Adrenal gland (tissue), 12 donors: Measurements from ENCODE around the gene SEMA3E. TPM values are rescaled to one million over a fixed set of nuclear protein-coding genes. Genes with fewer than 3 reads are reported as not detected.

Experiments
- DNase-seq, 7 donors: peaks; one replicate each; pipeline ENCODE4 v3.0.0-alpha.2; 2019 to 2020
- H3K27ac ChIP-seq, 5 donors: fragments of 200-600 bp; sonication (generic) in 4 of 5; 1 replicate in 3 of 5; 2 replicates in 2 of 5; pipeline versions ENCODE4 v1.5.1 to v1.8.0; 2016 to 2020; ENCODE audit warnings: mild to moderate bottlenecking in 1 of 5
- H3K27me3 ChIP-seq: fragments of 200-600 bp; 2 replicates; pipeline ENCODE4 v1.8.0; 2021
- H3K36me3 ChIP-seq, 2 donors: fragments of 200-600 bp; replicated peaks in 1 of 2; 1 replicate in 1 of 2; 2 replicates in 1 of 2; pipeline versions ENCODE4 v1.5.1 to v1.8.0; 2018 to 2022
- H3K4me1 ChIP-seq, 2 donors: fragments of 200-600 bp; replicated peaks in 1 of 2; 1 replicate in 1 of 2; 2 replicates in 1 of 2; pipeline versions ENCODE4 v1.5.1 to v1.8.0; 2018 to 2021
- H3K4me3 ChIP-seq, 4 donors: fragments of 200-600 bp; sonication (generic) in 3 of 4; one replicate each; pipeline ENCODE4 v1.5.1; 2016 to 2018
- H3K9me3 ChIP-seq, 3 donors: fragments of 200-600 bp; sonication (generic) in 1 of 3; replicated peaks in 1 of 3; 1 replicate in 2 of 3; 2 replicates in 1 of 3; pipeline versions ENCODE4 v1.5.1 to v1.8.0; 2016 to 2021
- CTCF ChIP-seq, 6 experiments: fragments of 450-650 bp in 4 of 6; fragments of 200-600 bp in 2 of 6; sonication (generic) in 1 of 6; IDR thresholded peaks; 1 replicate in 5 of 6; 2 replicates in 1 of 6; pipeline versions ENCODE4 v1.5.1 to v1.8.0; 2016 to 2021; ENCODE audit warnings: antibody characterized with exemption in 6 of 6, mild to moderate bottlenecking in 2 of 6, moderate library complexity in 1 of 6
- POLR2A ChIP-seq, 2 donors: fragments of 450-650 bp; IDR thresholded peaks; one replicate each; pipeline ENCODE4 v1.6.1; 2017; ENCODE audit warnings: antibody characterized with exemption in 2 of 2, mild to moderate bottlenecking in 2 of 2, moderate library complexity in 1 of 2
- WGBS, 4 donors: extraction: QIAGEN DNeasy Blood & Tissue Kit in 2 of 4; methylation state at CpG; one replicate each; pipeline versions ENCODE4 v1.1.5 to v1.1.7; 2013 to 2017; 5-methylcytosine and 5-hydroxymethylcytosine counted together
- intact Hi-C, 2 donors: fragments of 100-400 bp; cut with DNase I; formaldehyde crosslinking; loops; one replicate each; pipeline versions ENCODE4 v1.14.1 to v1.15.0; 2022 to 2023
- polyA plus RNA-seq, 3 donors: library from polyadenylated mRNA; stranded (reverse); fragments of 200-250 nt in 2 of 3; fragments of 350-450 nt in 1 of 3; fragmentation: Illumina TruSeq in 1 of 3; extraction: RNeasy Lipid Tissue Mini Kit (QIAGEN cat#74804) in 1 of 3; gene quantifications; one replicate each; pipeline ENCODE4 v1.2.3, GENCODE V29; 2013 to 2014
- total RNA-seq, 9 donors: library from RNA; depleted of rRNA in 4 of 9; stranded (reverse); fragments of >200 nt in 4 of 9; fragments of 120-200 nt in 1 of 9; fragmentation: NEBNext Ultra II Directional in 1 of 9; extraction: Animal tissue kit (Norgen Biotek cat#: 25700) in 1 of 9; gene quantifications; one replicate each; pipeline versions ENCODE4 v1.1.0 to v1.2.4, GENCODE V29; 2013 to 2023
- donor health status: healthy with polysubstance abuse.
- donor health status: Bipolar disorder and iron deficiency.
- donor health status: DM: yes; HTN: yes; CAD: no.
- donor health status: DM: no; HTN: no; CAD: no.
- donor health status: DM: no; HTN: no; CAD: no.
- donor health status: DM: yes; HTN: yes; CAD: no.

Gene SEMA3E
- total and polyA plus RNA-seq, 12 donors = 0.09 to 0.58 (median 0.16) TPM; not detected in 4

GRCh38 chr7:83610649-83611304 lies 38.2 kb downstream of the SEMA3E start:
- DNase-seq = no peak
- no peaks in the 10 kb centered on the region for H3K27me3 ChIP-seq
- TF ChIP-seq POLR2A (IDR thresholded peaks at IDR 0.05) = no peak
- TF ChIP-seq CTCF (IDR thresholded peaks at IDR 0.05) = no peak
- H3K4me1 ChIP-seq = no peaks in the 10 kb centered on the region
- no peaks in the 10 kb centered on the region for H3K9me3 ChIP-seq
- WGBS, 4 donors = 54 to 67% (median 63%) methylated on average over 4 of the region's 4 CpGs
- intact Hi-C loops = no loop called here
- no peak overlapping the region for H3K27ac ChIP-seq
- H3K4me3 ChIP-seq = no peak overlapping the region
- H3K36me3 ChIP-seq = no peaks in the 10 kb centered on the region

GRCh38 chr7:83608716-83609115 lies 40.2 kb downstream of the SEMA3E start:
- DNase-seq = no peak
- 62 to 71% (median 67%) methylated on average over 3 of the region's 3 CpGs for WGBS, 4 donors
- no peaks in the 10 kb centered on the region for H3K9me3 ChIP-seq
- intact Hi-C loops = no loop called here
- no peak overlapping the region for H3K27ac ChIP-seq
- no peaks in the 10 kb centered on the region for H3K36me3 ChIP-seq
- H3K27me3 ChIP-seq = no peaks in the 10 kb centered on the region
- no peak overlapping the region for H3K4me3 ChIP-seq
- H3K4me1 ChIP-seq = no peaks in the 10 kb centered on the region
- no peak for TF ChIP-seq CTCF (IDR thresholded peaks at IDR 0.05)
- TF ChIP-seq POLR2A (IDR thresholded peaks at IDR 0.05) = no peak

GRCh38 chr7:83603649-83604048 lies 45.3 kb downstream of the SEMA3E start:
- intact Hi-C loops = no loop called here
- no peaks in the 10 kb centered on the region for H3K9me3 ChIP-seq
- DNase-seq = no peak
- 72 to 87% (median 81%) methylated on average over 1 of the region's 1 CpG for WGBS, 4 donors
- H3K27ac ChIP-seq = no peak overlapping the region
- H3K27me3 ChIP-seq = no peaks in the 10 kb centered on the region
- no peaks in the 10 kb centered on the region for H3K36me3 ChIP-seq
- no peak overlapping the region for H3K4me3 ChIP-seq
- no peaks in the 10 kb centered on the region for H3K4me1 ChIP-seq
- no peak for TF ChIP-seq CTCF (IDR thresholded peaks at IDR 0.05)
- TF ChIP-seq POLR2A (IDR thresholded peaks at IDR 0.05) = no peak

GRCh38 chr7:83599131-83599530 lies 49.8 kb downstream of the SEMA3E start:
- intact Hi-C loops = no loop called here
- 76 to 83% (median 78%) methylated on average over 1 of the region's 1 CpG for WGBS, 4 donors
- no peaks in the 10 kb centered on the region for H3K36me3 ChIP-seq
- no peak for DNase-seq
- no peaks in the 10 kb centered on the region for H3K9me3 ChIP-seq
- TF ChIP-seq POLR2A (IDR thresholded peaks at IDR 0.05) (no peak), CTCF (IDR thresholded peaks at IDR 0.05) (no peak)
- no peaks in the 10 kb centered on the region for H3K4me1 ChIP-seq
- H3K4me3 ChIP-seq = no peak overlapping the region
- H3K27ac ChIP-seq = no peak overlapping the region
- H3K27me3 ChIP-seq = no peaks in the 10 kb centered on the region
